IPS-20b (cell line): Measurements from ENCODE around the gene UBE2R2.
"Not testable (repeated sequence)": the region's sequence is repeated elsewhere in the genome, so short reads cannot be mapped to it uniquely, and the experiment has no call there.

Experiments used
- H3K27ac ChIP-seq: one replicate; pipeline ENCODE4 v1.5.1; 2013; ENCODE audit warnings: low read length
- H3K27me3 ChIP-seq: 2 replicates; pipeline ENCODE4 v1.6.1; 2013; ENCODE audit warnings: mild to moderate bottlenecking, low read length, inconsistent platforms; ENCODE audit not compliant: insufficient read depth
- H3K36me3 ChIP-seq: 2 replicates; pipeline ENCODE4 v1.6.1; 2013; ENCODE audit warnings: low read depth, mild to moderate bottlenecking, inconsistent platforms, low read length, moderate library complexity; ENCODE audit not compliant: insufficient read depth
- H3K4me1 ChIP-seq: 2 replicates; pipeline ENCODE4 v1.6.1; 2013; ENCODE audit warnings: mild to moderate bottlenecking, control low read depth, inconsistent platforms, low read length, moderate library complexity; ENCODE audit not compliant: insufficient read depth
- H3K4me3 ChIP-seq: 2 replicates; pipeline ENCODE4 v1.5.1; 2013; ENCODE audit warnings: mild to moderate bottlenecking, low read length, inconsistent platforms
- H3K9ac ChIP-seq: 2 replicates; pipeline ENCODE4 v1.6.1; 2013; ENCODE audit warnings: low read depth, mild to moderate bottlenecking, inconsistent platforms, low read length, moderate library complexity
- H3K9me3 ChIP-seq: 2 replicates; pipeline ENCODE4 v1.6.1; 2013; ENCODE audit warnings: mild to moderate bottlenecking, low read depth, low read length, inconsistent platforms; ENCODE audit not compliant: insufficient read depth

Gene UBE2R2

DNA sequence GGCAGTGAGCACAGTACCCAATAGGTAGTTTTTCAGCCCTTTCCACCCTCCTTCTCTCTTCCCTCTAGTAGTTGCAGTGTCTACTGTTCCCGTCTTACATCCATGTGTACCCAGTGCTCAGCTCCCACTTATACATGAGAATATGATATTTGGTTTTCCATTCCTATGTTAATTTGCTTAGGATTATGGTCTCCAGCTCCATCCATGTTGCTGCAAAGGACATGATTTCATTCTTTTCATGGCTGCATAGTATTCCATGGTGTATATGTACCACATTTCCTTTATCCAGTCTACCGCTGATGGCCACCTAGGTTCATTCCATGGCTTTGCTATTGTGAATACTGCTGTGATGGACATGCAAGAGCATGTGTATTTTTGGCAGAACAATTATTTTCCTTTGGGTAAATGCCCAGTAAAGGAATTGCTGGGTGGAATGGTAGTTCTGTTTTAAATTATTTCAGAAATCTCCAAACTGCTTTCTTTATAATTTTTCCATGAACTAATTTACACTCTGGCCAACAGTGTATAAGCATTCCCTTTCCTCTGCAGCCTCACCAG lies 14.9 kb upstream of the UBE2R2 start:
- not testable (repeated sequence) for H3K27ac ChIP-seq, H3K27me3 ChIP-seq, H3K36me3 ChIP-seq, H3K9me3 ChIP-seq, H3K4me3 ChIP-seq, H3K9ac ChIP-seq, H3K4me1 ChIP-seq

DNA sequence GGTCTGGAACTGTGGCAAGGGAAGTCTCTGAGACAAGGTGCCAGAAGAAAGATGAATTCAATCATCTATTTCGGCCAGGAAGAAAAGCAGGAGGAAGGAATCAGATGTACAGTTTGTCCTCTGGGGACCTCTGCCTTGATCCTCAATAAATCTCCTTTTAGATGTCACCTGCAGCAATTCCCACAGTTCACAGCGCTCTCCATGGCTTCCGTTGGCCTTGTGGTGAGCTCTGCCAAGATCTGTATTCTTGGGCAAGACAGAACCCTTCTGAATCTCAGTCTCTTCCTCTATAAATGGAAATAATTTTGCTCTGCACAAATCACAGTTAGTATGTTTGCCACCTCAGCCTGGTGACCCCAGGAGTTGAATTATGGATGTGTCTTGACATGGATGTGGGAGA lies 12.8 kb upstream of the UBE2R2 start:
- H3K4me3 ChIP-seq, H3K9ac ChIP-seq, H3K36me3 ChIP-seq, H3K27me3 ChIP-seq, H3K4me1 ChIP-seq, H3K9me3 ChIP-seq, H3K27ac ChIP-seq: not testable (repeated sequence)

GRCh38 chr9:33807156-33807555 lies 9.8 kb upstream of the UBE2R2 start:
- H3K36me3 ChIP-seq, H3K27me3 ChIP-seq, H3K4me3 ChIP-seq, H3K4me1 ChIP-seq, H3K9me3 ChIP-seq, H3K27ac ChIP-seq, H3K9ac ChIP-seq: not testable (repeated sequence)

DNA sequence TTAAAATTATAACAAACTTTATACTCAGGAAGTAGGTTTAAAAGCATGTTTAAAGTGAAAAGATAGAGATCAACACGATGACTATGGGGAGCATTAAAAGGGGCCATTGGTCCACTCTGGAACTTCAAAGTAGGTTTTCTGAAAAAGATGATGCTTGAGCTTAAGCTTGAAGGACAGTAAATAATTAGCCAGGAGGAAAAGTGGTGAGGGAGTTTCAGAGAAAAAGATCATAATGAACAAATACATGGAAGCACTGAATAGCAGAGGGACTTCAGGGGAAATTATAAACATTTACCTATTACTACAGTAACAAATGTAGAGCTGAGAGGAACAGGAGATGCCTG lies 8.0 kb upstream of the UBE2R2 start:
- not testable (repeated sequence) for H3K9ac ChIP-seq, H3K9me3 ChIP-seq, H3K4me3 ChIP-seq, H3K27me3 ChIP-seq, H3K36me3 ChIP-seq, H3K4me1 ChIP-seq, H3K27ac ChIP-seq

- Histone ChIP-seq H3K27ac (no peak overlapping the region), H3K4me1 (peaks cover 4% of the 10 kb centered on the region), H3K9me3 (no peaks in the 10 kb centered on the region), H3K4me3 (no peak overlapping the region), H3K9ac (no peak overlapping the region), H3K36me3 (no peaks in the 10 kb centered on the region), H3K27me3 (no peaks in the 10 kb centered on the region)
Observed at GRCh38 chr9:33809506-33809905, 7.5 kb upstream of the UBE2R2 start.

- Histone ChIP-seq H3K27ac (no peak overlapping the region), H3K36me3 (no peaks in the 10 kb centered on the region), H3K4me3 (no peak overlapping the region), H3K9me3 (no peaks in the 10 kb centered on the region), H3K9ac (no peak overlapping the region), H3K4me1 (peaks cover 10% of the 10 kb centered on the region), H3K27me3 (no peaks in the 10 kb centered on the region)
Observed at GRCh38 chr9:33813712-33814641, 3.0 kb upstream of the UBE2R2 start.

DNA sequence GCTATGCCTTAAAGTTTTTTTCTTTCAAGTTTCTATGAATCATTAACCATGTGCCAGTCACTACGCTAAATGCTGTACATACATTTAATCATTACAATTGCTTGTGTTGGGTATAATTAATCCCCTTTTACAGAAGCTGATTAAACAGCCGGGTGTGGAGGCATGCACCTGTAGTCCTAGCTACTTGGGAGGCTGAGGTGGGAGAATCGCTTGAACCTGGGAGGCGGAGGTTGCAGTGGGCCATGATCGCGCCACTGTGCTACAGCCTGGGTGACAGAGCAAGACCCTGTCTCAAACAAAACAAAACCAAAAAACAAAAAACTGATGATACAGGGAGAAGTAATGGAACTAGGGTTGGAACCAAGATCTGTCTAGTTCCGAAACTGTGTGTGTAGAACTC lies 1.2 kb upstream of the UBE2R2 start:
- Histone ChIP-seq H3K27me3 (no peaks in the 10 kb centered on the region), H3K4me1 (peaks cover 18% of the 10 kb centered on the region), H3K9ac (peak overlapping the region; percentile 76; the same call in 1 of the 2 replicates), H3K27ac (no peak overlapping the region), H3K4me3 (peak overlapping the region; percentile 63; the same call in 1 of the 2 replicates), H3K36me3 (0 out of 2 replicates have a peak, but pooled peaks cover 3% of the 10 kb centered on the region), H3K9me3 (no peaks in the 10 kb centered on the region)

- Histone ChIP-seq H3K36me3 (0 out of 2 replicates have a peak, but pooled peaks cover 3% of the 10 kb centered on the region), H3K4me3 (peak overlapping the region; percentile 78), H3K27ac (peak overlapping the region; percentile 40), H3K4me1 (peaks cover 18% of the 10 kb centered on the region), H3K27me3 (no peaks in the 10 kb centered on the region), H3K9ac (peak overlapping the region; percentile 82), H3K9me3 (no peaks in the 10 kb centered on the region)
Observed at GRCh38 chr9:33817327-33818166, 587 bp downstream of the UBE2R2 start.

GRCh38 chr9:33818167-33818846 lies 1.3 kb downstream of the UBE2R2 start:
- Histone ChIP-seq H3K4me1 (peaks cover 18% of the 10 kb centered on the region), H3K9me3 (no peaks in the 10 kb centered on the region), H3K36me3 (0 out of 2 replicates have a peak, but pooled peaks cover 3% of the 10 kb centered on the region), H3K27ac (no peak overlapping the region), H3K9ac (peak overlapping the region; percentile 82; the same call in 1 of the 2 replicates), H3K27me3 (no peaks in the 10 kb centered on the region), H3K4me3 (peak overlapping the region; percentile 78)

DNA sequence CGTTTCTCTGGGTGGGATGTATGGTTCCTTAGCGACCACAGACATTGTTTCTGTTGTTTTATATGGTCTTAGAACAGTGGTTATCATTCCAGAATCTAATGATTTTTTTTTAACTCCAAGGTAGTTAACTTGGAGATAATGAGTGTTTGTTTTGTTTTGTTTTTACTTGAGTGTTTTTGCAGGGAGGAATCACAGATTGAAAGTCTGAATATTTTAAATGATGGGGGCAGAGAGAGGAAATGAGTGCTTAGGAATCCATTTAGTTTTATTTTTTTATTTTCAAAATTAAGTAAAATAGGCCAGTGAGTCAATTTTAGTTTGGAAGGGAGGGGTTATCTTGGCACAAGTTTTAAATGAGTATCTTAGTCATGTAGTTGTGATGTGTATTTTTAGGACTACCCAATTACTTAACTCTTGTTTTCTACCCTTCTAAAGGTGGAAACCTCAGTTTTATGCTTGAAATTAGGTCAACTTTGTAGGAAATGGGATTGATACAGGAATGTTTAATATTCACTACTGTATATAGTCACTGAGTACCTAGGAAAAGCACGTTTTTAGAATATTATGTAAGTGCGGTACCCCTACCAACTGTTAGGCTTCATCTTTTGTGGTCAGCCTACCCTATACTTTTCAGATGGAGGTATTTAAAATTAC lies 2.0 kb downstream of the UBE2R2 start:
- peak overlapping the region; percentile 82; the same call in 1 of the 2 replicates for H3K9ac ChIP-seq
- no peak overlapping the region for H3K27ac ChIP-seq
- H3K36me3 ChIP-seq = 0 out of 2 replicates have a peak, but pooled peaks cover 3% of the 10 kb centered on the region
- H3K4me1 ChIP-seq = peaks cover 15% of the 10 kb centered on the region
- H3K4me3 ChIP-seq = peak overlapping the region; percentile 78
- H3K9me3 ChIP-seq = no peaks in the 10 kb centered on the region
- no peaks in the 10 kb centered on the region for H3K27me3 ChIP-seq
